SIG-M5 (cell line): ENCODE data around the gene SSX1.
"Not testable (repeated sequence)": the region's sequence is repeated elsewhere in the genome, so short reads cannot be mapped to it uniquely, and the experiment has no call there.

ENCODE experiments used
- DNase-seq: peaks from one replicate; lab custom pipeline; 2025; lab: John Stamatoyannopoulos, UW

The SSX1 gene, protein sequence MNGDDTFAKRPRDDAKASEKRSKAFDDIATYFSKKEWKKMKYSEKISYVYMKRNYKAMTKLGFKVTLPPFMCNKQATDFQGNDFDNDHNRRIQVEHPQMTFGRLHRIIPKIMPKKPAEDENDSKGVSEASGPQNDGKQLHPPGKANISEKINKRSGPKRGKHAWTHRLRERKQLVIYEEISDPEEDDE

DNA sequence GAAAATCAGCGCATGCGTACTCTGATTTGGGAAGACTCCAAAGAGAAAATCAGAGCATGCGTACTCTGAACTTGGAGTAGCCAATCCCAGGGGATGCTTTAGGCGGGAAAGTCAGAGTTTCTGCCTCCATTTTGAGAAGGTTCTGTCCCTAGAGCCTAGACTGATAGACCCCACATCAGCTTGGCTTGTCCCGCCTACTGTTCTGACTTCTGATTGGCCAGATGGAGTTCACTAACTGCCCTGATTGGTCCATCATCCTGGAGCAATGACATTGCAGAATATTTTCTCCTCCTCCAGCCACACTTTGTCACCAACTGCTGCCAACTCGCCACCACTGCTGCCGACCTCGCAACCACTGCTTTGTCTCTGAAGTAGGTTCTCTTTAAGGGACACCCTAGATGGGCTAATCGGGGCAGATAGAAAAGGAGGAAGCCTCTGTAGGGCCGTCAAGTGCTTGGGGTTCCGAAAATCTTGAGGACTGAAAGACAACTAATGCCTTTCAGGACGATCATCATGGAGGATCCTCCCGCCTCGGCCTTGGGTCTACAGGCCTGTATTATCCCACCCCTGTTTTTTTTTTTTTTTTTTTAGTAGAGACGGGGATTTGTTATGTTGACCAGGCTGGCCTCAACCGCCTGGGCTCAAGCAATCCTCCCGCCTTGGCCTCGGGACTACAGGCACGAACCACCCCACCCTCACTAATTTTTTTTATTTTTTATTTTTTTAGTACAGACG lies at the start of gene SSX1:
Gene SSX1 (plus strand): TSS at position 331 of the 735 bp plus-strand sequence. CDS start 1,850 bp downstream, outside the sequence.
- DNase-seq = not testable (repeated sequence)

DNA sequence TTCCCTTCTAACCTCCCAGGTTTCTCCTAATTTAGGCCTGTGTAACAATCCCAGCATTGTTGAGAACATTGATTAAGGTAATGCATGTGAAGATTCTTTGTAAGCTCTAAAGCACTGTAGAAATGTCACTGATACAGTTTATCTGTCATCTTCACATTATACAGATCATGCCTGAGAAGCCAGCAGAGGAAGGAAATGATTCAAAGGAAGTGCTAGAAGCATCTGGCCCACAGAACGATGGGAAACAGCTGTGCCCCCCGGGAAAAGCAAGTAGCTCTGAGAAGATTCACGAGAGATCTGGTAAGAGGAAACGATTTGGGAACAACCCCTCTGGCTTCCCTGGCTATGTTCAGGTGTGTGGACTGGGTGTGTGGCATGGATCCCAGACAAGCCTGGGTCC lies 40.9 kb upstream of the SSX1 start:
- not testable (repeated sequence) for DNase-seq

DNA sequence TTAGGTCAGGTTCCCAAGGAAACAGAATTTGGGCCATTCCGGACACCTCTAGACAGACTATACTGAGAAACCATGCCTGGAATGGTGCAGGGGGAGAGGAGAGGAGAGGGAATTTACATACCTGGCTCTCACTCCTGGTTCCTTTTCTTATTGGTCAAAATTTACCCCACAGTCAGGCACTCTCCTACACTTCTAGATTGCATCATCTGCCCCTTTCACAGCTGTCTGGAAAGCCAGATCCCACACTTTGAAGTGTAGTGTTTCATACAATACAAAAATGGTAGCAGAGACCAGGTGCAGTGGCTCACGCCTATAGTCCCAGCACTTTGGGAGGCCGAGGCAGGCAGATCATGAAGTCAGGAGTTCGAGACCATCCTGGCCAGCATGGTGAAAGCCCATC lies 31.0 kb upstream of the SSX1 start:
- not testable (repeated sequence) for DNase-seq

DNA sequence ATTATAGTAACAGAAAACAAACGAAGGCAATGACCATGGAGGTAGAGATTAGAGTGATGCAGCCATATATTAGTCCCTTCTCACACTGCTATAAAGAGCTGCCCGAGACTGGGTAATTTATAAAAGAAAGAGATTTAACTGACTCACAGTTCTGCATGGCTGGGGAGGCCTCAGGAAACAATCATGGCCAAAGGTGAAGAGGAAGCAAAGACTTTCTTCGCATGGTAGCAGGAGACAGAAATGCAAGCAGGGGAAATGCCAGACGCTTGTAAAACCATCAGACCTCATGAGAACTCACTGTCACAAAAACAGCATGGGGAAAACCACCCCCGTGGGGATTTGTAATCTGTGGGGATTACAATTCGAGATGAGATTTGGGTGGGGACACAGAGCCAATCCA lies 2.2 kb upstream of the SSX1 start:
- not testable (repeated sequence) for DNase-seq

DNA sequence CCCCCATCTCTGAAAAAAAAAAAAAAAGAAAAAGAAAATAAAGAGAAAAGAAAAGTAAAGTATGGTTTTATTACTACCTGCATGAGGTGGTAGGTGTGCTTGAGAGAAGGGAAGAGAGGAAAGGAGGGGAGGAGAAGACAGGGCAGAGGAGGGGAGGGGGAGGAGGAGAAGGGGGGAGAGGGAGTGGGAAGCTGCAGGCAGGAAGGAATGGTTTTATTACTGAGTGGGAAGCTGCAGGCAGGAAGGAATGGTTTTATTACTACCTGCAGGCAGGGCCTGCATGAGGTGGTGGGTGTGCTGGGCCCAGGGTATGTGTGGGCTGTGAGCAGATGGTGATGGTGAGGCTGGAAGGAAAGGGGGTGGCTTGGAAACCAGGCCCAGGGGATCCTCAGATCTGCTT lies 19.2 kb downstream of the SSX1 start:
- DNase-seq = not testable (repeated sequence)

DNA sequence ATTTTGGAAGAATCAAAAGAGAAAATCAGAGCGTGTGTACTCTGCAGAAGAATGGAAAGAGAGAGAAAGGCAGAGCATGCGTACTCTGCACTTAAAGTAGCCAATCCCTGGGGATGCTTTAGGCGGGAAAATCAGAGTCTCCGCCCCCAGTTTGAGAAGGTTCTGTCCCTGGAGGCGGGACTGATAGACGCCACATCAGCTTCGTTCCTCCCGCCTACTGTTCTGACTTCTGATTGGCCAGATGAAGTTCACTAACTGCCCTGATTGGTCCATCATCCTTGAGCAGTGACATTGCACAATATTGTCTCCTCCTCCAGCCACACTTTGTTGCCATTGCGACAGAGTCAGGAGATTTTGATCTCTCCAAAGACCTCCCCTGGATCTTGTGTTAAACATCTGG lies 23.8 kb downstream of the SSX1 start:
- no peak for DNase-seq

DNA sequence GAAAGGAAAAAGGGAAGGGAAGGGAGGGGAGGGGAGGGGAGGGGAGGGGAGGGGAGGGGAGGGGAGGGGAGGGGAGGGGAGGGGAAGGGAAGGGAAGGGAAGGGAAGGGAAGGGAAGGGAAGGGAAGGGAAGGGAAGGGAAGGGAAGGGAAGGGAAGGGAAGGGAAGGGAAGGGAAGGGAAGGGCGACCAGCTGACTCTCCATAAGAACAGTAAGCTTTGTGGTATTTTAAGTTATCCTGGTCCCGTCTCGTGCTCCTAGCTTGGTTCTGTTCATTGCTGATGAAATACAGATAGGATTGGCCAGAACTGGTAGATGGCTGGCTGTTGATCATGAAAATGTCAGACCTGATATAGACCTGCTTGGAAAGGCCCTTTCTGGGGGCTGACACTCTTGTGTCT lies 25.5 kb downstream of the SSX1 start:
- DNase-seq = not testable (repeated sequence)

DNA sequence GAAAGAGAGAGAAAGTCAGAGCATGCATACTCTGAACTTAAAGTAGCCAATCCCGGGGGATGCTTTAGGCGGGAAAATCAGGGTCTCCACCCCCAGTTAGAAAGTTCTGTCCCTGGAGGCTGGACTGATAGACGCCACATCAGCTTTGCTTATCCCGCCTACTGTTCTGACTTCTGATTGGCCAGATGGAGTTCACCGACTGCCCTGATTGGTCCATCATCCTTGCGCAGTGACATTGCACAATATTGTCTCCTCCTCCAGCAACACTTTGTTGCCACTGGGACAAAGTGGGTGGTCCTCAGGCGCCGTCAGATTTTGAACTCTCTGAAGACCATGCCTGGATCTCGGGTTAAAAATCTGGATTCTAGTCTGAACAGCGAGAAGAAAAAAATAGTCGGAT lies 51.0 kb downstream of the SSX1 start:
- DNase-seq = no peak

DNA sequence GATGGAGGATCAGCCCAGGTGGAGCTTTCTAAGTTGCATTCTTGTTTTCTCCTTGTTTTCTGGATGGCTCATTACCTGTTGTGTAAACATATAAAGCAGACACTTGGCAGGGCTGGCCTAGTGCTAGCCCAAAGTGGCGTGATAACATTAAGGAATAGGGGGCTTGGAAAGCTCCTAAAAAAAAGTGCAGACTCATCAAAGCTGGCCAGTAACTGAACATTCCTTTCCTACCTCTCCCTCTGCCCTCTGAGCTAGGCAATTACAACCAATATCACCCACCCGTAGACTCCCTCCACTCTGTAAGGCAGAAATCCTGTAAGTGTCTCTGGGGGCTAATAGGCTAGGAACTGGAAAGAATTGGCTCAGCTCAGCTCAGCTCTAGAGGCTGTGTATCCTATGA lies 58.8 kb downstream of the SSX1 start:
- DNase-seq = not testable (repeated sequence)
